Testis (tissue), 2 donors: ENCODE data around the gene FHIT.

ENCODE experiments used
- CTCF ChIP-seq, 3 experiments: fragments of 450-650 bp in 2 of 3; fragments of 200-600 bp in 1 of 3; sonication (generic) in 1 of 3; IDR thresholded peaks; one replicate each; pipeline ENCODE4 v1.5.1; 2016 to 2019; ENCODE audit warnings: antibody characterized with exemption in 3 of 3, mild to moderate bottlenecking in 2 of 3, moderate library complexity in 1 of 3
- POLR2A ChIP-seq: fragments of 450-650 bp; IDR thresholded peaks from one replicate; pipeline ENCODE4 v1.6.1; 2017; ENCODE audit warnings: antibody characterized with exemption, mild to moderate bottlenecking, moderate library complexity

- TF ChIP-seq CTCF (IDR thresholded peaks at IDR 0.05) = no peak
- no peak for TF ChIP-seq POLR2A
Measured at GRCh38 chr3:60501314-60501713, 749.9 kb downstream of the FHIT start.
